GM12872 (cell line): Measurements from ENCODE around the gene NME9.
A peak's percentile ranks its signal among the peaks of the same experiment; 100 is the strongest.

Source experiments
- TF ChIP-seq, protein P1 (sequence below): IDR thresholded peaks from 3 replicates; pipeline ENCODE4 v1.5.1; 2011; ENCODE audit warnings: low read depth, mild to moderate bottlenecking, low read length, moderate library complexity; ENCODE audit not compliant: insufficient read depth

NME9 gene

DNA sequence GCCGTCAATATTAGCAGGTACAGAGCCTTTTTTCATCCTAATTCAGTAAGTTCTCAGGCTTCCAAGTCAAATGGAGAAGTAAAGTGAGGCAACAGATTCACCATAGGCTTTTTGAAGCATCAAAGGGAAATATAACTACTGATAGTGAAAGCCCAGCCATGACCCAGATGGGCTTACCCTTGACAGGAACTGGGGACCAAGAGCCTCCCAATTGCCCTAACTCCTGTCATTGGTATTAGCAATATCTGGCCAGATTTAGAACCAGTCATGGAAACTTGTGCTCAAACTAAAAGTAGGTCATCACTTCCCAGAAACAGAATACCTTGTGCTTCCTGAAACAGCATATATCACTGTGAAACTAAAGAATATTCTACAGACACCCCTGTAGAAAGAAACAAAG is 33.0 kb downstream of the NME9 start:
- TF ChIP-seq, protein P1, sequence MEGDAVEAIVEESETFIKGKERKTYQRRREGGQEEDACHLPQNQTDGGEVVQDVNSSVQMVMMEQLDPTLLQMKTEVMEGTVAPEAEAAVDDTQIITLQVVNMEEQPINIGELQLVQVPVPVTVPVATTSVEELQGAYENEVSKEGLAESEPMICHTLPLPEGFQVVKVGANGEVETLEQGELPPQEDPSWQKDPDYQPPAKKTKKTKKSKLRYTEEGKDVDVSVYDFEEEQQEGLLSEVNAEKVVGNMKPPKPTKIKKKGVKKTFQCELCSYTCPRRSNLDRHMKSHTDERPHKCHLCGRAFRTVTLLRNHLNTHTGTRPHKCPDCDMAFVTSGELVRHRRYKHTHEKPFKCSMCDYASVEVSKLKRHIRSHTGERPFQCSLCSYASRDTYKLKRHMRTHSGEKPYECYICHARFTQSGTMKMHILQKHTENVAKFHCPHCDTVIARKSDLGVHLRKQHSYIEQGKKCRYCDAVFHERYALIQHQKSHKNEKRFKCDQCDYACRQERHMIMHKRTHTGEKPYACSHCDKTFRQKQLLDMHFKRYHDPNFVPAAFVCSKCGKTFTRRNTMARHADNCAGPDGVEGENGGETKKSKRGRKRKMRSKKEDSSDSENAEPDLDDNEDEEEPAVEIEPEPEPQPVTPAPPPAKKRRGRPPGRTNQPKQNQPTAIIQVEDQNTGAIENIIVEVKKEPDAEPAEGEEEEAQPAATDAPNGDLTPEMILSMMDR, result no peak

DNA sequence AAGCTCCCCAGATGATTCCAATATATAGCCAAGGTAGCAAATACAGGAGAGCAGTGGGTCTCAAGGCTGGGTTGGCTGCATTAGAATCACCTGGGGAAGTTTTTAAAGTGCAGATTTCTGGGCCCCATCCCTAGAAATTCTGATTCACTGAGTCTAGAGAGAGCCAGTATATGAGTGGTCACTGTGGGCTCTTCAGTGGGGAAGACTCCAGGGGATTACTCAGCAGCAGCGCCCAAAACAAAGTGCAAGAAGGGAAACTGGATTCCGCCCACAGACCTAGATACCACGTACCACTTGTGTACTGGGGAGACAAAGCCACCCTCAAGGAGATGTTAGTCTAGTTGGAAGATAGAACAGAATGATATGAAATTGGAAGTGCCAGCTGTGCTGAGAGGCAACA is 40.0 kb downstream of the NME9 start:
- TF ChIP-seq, protein P1, result no peak

DNA sequence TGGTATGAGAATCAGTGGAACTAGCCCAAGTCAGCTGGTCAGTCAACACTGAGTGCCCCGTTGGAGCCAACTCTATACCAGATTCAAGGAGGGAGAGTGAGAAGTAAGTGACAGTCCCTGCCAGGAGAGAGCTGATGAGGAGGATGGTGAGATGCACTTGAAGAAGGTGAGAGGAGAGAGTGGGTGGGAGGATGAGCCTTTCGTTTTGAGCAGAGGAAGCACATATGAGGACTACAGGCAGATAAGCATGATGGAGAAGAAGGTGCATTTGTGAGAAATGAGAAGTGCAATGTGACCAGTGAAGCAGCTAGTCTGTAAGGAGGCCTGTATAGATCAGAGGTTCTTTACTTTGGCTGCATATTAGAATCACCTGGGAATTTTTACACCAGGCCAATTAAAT is 40.4 kb downstream of the NME9 start:
- TF ChIP-seq, protein P1, result no peak

DNA sequence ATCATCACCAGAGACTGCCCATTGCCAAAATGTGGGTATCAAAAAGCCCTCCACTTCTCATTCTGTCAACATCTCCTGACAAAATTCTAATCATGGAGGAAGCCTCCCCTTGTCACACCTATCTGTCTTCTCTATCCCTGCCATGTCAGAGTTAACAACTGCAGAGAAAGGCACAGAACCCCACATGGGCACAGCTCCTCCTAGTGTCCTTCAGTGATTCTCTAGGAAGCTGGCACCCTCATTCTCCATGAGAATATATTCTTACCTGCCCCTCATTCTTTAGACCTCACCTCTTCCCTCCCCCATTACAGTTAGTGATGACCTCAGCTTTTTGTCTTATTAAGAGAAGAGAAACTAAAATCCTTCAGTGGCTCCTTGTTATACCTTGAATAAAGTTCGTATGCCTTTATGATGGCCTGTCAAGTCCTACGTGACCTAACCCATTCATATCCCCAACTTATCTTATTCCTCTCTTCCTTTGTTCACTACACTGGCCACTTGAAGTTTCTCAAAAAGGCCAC is 44.6 kb downstream of the NME9 start:
- TF ChIP-seq, protein P1, result peak; percentile 10; the same call in 1 of the 3 replicates

DNA sequence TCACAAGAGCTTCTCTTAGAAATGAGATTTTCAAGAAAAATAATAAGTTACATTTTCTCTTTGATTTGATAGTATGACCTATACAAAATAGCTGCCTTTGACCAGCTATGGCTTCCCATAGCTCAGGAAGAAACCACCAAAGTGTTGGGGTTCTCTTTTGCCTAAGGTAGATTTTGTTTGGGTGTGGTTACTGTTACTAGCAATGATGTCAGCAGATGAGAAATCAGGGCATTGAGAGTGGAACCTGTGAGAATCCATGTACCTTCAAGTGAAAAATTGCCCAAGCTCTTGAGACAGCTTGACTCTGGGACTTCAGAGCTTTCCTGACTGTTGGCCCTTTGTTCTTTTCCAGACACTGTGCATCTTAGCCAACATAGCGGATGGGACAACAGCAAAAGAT is 45.6 kb downstream of the NME9 start:
- TF ChIP-seq, protein P1, result no peak

DNA sequence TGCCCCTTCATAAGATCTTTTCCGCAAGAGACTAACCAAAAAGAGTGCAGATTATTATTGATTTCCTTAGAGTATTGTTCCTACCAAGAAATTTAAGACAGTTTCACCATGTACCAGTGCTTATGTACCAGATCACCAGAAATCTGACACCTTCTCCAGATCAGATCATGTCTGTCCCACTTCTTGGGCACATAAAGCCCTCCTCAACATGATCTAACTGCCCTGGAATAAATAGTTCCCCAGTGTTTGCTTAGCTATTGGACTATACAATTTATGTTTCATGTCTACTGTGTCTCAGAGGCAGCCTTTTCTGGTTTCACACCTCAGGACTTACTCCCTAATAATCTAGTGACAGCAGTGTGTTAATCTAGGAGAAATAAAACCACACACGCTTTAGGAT is 46.8 kb downstream of the NME9 start:
- TF ChIP-seq, protein P1, result no peak

DNA sequence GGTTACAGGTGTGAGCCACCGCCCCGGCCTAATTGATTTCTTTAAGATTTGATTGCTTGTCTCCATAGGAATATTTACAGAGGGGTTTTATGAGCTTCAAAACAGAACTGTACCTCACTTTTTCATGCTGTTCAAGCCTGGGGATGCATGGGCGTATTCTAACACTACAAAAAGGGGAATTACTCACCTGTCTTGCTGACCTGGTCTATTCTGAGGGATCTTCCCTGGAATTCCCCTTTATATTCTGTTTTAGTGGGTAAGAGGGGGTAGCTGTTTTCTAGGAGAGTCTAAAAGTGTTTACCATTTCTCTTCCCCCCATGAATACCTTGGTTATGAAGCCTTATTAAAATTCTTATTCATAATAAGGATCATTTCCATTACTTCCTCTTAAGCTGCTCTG is 48.1 kb downstream of the NME9 start:
- TF ChIP-seq, protein P1, result no peak

DNA sequence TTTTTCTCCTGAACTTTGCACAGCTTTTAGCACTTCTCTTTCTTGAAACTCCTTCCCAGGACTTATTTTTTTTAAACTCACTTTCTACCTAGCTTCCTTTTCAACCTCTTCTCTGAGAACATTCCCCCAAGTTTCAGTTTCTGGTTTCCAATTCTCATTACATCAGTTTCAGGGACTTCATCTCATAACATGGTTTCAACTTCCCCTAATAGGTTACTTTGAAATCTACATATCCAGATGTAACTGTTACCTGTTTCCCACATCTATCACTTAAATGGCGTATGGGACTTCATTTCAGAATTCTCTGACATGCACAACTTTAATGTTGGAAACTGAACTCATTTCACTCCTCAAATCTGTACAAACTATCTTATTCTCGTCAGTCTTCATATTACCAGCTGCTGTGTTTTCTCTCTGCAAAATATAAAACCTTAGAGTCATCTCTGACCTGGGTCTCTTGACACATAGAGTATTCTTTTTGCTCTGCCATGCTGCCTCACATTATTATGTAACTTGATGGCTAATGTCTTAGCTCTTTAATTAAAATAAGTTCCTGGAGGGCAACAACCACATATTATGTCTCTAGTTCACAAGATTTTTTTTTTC is 58.4 kb downstream of the NME9 start:
- TF ChIP-seq, protein P1, result no peak
